PFSK-1 (cell line): ENCODE data around the gene SND1.

Source experiments
- POLR2AphosphoS5 ChIP-seq: IDR thresholded peaks from 2 replicates; pipeline ENCODE4 v1.6.1; 2012; ENCODE audit warnings: low read depth, mild to moderate bottlenecking, control low read depth, low read length, moderate library complexity
- TAF1 ChIP-seq: IDR thresholded peaks from 2 replicates; pipeline ENCODE4 v1.6.1; 2012; ENCODE audit warnings: low read length, control low read depth, borderline replicate concordance; ENCODE audit not compliant: insufficient read depth
- TF ChIP-seq, protein P1 (sequence below), 2 experiments: IDR thresholded peaks; 2 replicates each; pipeline versions ENCODE4 v1.6.1 to v1.8.0; 2011 to 2012; ENCODE audit warnings: low read depth in 2 of 2, low read length in 2 of 2, control low read depth in 1 of 2, inconsistent platforms in 1 of 2, mild to moderate bottlenecking in 1 of 2, moderate library complexity in 1 of 2; ENCODE audit not compliant: insufficient read depth in 1 of 2

DNA sequence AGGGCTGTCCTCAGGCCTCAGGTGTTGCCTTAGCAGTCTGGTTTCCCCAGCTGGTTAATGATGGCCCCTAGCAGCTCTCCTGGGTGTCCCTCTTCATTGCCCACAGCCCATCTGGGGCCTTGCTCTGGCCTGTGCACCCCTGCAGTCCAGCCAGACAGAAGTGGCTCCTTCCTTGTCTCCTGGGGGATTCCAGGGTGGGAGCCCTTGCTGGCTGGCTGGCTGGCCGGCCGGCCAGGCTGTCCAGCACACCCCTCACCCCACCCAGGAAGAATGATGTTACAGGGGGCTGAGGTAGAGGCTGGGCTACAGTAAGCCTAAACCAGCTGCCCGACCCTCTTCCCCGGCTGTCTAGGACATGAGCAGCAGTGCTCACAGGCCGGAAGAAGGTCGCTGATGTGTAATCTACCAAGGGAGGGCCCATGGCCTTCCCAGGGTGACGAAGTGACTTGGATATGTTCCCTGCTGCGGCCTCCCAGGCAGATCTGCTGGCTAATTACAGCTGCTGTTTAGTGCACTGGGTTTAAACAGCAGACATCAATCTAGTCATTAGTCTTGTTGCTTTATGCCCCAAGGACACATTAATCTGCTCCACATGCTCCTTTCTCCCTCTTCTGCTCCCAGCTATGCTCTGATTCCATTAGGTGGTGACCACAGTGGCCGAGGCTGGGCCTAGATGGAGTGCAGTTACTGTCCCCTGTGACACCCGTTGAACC, 433.1 kb downstream of the SND1 start:
- TF ChIP-seq POLR2AphosphoS5 (no peak), TAF1 (no peak)
- TF ChIP-seq, protein P1, sequence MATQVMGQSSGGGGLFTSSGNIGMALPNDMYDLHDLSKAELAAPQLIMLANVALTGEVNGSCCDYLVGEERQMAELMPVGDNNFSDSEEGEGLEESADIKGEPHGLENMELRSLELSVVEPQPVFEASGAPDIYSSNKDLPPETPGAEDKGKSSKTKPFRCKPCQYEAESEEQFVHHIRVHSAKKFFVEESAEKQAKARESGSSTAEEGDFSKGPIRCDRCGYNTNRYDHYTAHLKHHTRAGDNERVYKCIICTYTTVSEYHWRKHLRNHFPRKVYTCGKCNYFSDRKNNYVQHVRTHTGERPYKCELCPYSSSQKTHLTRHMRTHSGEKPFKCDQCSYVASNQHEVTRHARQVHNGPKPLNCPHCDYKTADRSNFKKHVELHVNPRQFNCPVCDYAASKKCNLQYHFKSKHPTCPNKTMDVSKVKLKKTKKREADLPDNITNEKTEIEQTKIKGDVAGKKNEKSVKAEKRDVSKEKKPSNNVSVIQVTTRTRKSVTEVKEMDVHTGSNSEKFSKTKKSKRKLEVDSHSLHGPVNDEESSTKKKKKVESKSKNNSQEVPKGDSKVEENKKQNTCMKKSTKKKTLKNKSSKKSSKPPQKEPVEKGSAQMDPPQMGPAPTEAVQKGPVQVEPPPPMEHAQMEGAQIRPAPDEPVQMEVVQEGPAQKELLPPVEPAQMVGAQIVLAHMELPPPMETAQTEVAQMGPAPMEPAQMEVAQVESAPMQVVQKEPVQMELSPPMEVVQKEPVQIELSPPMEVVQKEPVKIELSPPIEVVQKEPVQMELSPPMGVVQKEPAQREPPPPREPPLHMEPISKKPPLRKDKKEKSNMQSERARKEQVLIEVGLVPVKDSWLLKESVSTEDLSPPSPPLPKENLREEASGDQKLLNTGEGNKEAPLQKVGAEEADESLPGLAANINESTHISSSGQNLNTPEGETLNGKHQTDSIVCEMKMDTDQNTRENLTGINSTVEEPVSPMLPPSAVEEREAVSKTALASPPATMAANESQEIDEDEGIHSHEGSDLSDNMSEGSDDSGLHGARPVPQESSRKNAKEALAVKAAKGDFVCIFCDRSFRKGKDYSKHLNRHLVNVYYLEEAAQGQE (IDR thresholded peaks at IDR 0.05; ENCODE audit: insufficient read depth in 1 of 2, low read depth in 2 of 2, low read length in 2 of 2): no peak
